D721Med (cell line): ENCODE results near the gene NDUFS7.

ENCODE experiments used
- DNase-seq: peaks from one replicate; pipeline ENCODE4 v3.0.0; 2011; ENCODE audit warnings: low spot score; ENCODE audit not compliant: insufficient read length
- FAIRE-seq: peaks from 2 replicates; lab custom pipeline; 2011; peaks lifted over from hg19 to GRCh38; lab: Jason Lieb, UNC
- TF ChIP-seq, protein P1 (sequence below): IDR thresholded peaks from 2 replicates; pipeline ENCODE4 v1.5.1; 2012; ENCODE audit warnings: mild to moderate bottlenecking, control low read depth; ENCODE audit not compliant: insufficient read depth; ENCODE audit errors: missing control alignments

NDUFS7 gene

DNA sequence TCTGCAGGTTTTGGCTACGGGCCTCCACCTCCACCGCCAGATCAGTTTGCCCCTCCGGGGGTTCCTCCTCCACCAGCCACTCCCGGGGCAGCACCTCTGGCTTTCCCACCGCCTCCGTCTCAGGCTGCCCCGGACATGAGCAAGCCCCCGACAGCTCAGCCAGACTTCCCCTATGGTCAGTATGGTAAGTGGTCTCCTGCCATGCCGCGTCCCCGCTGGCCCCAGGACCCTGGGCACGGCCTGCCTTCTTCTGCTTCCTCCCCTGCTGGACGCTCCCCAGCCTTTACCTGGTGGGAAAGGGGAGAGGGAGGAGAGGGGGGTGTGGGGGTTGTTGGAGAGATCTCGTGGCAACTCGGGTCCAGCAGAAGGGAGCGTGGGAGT, 48.8 kb downstream of the NDUFS7 start:
- FAIRE-seq (no peak), DNase-seq (no peak)
- TF ChIP-seq, protein P1, sequence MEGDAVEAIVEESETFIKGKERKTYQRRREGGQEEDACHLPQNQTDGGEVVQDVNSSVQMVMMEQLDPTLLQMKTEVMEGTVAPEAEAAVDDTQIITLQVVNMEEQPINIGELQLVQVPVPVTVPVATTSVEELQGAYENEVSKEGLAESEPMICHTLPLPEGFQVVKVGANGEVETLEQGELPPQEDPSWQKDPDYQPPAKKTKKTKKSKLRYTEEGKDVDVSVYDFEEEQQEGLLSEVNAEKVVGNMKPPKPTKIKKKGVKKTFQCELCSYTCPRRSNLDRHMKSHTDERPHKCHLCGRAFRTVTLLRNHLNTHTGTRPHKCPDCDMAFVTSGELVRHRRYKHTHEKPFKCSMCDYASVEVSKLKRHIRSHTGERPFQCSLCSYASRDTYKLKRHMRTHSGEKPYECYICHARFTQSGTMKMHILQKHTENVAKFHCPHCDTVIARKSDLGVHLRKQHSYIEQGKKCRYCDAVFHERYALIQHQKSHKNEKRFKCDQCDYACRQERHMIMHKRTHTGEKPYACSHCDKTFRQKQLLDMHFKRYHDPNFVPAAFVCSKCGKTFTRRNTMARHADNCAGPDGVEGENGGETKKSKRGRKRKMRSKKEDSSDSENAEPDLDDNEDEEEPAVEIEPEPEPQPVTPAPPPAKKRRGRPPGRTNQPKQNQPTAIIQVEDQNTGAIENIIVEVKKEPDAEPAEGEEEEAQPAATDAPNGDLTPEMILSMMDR: no peak

DNA sequence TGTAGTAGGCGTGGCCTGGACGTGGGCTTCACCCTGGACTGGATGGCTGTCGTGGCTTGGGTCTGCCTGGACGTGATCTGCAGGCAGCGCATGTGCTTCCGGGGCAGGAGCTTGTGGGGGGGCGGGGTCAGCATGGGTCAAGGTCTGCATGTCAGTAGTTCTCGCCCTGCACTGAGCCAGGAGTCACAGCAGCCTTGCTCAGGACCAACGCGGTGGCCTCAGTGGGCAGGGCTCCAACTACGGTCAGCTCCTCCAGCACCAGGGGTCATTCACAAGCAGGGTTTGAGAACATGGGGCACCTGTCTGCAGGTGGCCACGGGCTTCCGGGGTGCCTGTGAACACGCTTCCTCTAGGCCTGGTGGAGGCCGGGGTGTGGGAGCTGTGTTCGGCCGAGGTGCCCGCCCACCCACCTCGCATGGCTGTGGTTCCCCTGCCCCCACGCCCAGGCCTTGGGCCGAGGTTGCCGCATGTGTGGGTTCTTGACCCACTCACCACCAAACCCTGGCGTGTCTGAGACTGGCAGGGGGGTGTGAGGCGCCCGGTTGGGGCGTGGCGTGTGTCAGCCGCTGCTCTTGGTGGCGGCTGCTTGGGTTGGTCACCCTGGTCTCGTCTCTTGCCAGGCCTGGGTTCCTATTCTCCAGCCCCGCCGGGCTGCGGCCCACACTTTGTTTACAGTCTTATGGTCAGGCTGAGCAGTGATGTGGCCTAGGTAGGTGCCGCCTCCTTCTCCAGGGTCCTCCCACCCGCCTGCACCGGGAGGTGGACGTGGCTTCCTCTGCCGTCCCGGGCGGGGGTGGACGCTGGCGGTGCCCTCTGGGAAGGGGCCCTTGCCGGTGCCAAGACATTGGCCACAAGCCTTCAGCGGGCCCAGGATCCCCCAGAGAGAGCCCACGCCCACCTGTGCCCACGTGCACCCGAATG, 49.7 kb downstream of the NDUFS7 start:
- FAIRE-seq: no peak
- TF ChIP-seq, protein P1: no peak

DNA sequence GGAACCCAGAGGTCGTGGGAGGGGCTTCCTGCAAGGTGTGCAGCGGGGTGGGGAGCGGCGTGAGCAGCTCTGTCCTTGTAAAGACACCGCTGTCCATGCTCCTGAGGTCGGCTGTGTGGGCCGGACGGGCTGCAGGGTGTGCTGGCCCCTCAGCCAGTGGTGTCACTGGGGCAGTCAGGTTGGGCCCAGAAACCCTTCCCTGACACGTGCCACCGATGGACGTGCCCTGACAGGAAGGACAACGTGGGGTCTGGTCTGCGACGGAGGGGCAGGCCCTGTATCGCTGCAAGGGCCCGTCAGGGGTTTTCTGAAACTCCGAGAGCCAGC, 50.3 kb downstream of the NDUFS7 start:
- DNase-seq: no peak
- TF ChIP-seq, protein P1: no peak
- FAIRE-seq: no peak

More for the DNA sequence above, 49.7 kb downstream of the NDUFS7 start:
- no peak for DNase-seq

DNA sequence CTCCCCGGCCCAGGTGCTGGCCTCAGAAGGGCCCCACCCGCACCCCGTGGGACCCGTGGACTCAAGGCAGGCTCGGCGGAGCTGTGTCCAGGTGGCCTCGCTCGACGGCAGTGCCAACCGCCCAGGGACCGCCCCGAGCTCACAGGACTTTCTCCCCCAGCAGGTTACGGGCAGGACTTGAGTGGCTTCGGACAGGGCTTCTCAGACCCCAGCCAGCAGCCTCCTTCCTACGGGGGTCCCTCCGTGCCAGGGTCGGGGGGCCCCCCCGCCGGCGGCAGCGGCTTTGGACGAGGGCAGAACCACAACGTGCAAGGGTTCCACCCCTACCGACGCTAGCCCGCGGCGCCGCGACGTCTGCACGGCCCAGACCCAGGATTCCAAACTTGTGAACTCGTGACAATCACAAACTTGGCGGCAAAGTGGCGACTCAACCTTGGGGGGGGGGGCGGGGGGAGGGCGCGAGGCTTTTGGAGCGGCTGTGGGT, 50.9 kb downstream of the NDUFS7 start:
- DNase-seq: no peak
- TF ChIP-seq, protein P1: no peak
- FAIRE-seq: no peak

DNA sequence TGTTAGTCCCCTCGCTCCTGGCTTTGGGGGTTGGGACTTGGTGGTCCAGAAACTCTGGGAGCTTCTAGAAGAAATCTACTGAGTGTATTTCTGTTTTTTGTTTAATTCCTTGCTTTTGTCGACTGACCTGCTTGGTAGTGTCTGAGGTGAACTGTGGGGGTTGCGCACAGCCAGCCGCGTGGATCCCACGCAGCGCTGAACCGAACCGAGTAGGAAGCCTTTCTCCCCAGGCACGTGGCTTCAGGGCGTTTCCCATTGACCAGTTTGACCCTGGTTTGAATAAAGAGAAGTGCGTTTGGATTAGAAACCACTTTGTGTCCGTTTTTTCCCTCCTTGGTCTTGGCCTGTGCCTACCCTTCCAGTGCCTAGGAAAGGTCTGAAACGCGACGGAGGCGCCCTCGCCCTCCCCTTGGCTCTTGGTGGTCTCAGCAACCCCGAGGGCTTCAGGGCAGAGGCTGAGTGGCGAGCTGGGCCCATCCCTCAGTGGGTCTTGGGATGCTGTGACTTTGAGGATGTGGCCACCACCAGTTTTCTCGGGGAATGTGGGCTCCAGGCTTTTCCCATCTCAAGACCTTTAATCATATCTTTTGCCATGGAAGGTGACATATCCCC, 51.8 kb downstream of the NDUFS7 start:
- DNase-seq: no peak
- FAIRE-seq: no peak
- TF ChIP-seq, protein P1: no peak

DNA sequence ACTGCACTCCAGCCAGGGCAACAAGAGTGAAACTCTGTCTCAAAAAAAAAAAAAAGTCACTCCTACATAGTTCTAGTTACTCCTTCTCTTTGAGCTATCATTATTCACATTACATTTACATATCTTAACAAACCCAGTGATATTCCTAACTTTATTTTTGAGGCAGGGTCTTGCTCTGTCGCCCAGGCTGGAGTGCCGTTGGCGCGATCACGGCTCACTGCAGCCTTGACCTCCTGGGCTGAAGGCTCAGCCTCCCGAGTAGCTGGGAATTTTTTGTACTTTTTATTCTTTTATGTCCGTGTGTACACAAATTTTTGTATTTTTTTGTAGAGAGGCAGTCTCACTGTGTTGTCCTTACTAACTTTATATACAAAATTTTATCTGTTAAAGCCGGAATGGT, 53.9 kb downstream of the NDUFS7 start:
- TF ChIP-seq, protein P1: no peak
- FAIRE-seq (no peak), DNase-seq (no peak)
